HTERT RPE-1 (cell line): Measurements from ENCODE around the gene POLR2M.

Experiments used
- in situ Hi-C: fragments of 300-500 bp; cut with MboI; formaldehyde crosslinking; loops from 4 replicates; pipeline ENCODE4 v1.14.3; 2020; ENCODE audit warnings: low sequenced_read_pairs

The POLR2M gene

GRCh38 chr15:57691082-57691481 lies 15.4 kb upstream of the POLR2M start:
- in situ Hi-C loops: no loop called here

DNA sequence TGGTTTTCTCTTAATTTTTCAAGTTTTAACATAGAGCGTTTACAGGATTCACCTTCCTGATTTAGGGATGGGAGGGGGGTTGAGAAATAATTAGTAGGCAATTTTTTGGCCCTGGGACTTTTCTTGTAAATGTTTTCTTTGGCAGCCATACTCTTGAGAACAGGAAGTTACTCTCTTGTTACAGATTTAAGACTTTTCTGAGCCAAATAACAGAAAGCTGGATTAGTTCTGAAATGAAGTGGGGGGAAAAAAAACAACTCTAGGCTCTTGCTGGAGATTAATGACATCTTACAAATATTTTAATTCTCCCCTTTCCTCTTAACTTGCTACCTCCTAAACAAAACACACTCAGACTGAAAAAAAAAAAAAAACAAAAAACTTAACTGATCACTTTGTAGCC lies 13.8 kb upstream of the POLR2M start:
- in situ Hi-C loops: no loop called here

- in situ Hi-C loops: no loop called here
Measured at GRCh38 chr15:57694279-57694678, 12.2 kb upstream of the POLR2M start.

DNA sequence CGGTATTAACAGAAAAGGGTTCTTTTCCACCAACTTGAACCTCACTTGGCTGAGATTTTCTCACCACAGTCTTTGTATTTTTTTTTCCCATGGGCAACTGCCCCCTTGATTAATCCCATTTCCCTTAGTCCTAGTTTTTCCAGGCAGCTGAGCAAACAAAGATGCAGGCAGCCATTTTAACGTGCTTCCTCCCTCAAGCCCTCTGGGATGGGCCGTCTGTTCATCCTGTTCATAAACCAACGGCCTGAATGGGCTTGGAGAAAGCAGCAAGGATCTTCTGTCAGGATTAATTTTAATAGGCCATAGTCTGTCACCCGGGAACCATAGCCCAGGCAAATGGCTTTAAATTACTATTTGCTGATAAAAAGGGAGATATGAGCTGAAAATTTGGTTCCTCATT lies 10.4 kb upstream of the POLR2M start:
- in situ Hi-C loops: no loop called here

DNA sequence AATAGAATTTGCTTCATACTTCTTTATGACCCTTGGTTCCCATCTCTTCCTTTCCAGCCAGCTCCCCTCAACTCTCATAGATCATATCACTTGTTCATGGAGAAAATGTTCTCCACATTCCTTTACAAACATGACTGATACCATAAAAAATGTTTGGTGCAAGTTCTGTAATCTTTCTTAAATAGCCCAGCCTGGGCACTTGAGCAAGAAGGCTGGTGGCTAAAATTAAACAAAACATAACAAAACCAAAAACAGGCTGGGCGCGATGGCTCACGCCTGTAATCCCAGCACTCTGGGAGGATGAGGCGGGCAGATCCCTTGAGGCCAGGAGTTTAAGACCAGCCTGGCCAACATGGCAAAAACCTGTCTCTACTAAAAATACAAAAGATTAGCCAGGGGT lies 8.9 kb upstream of the POLR2M start:
- in situ Hi-C loops: no loop called here

GRCh38 chr15:57698243-57698642 lies 8.3 kb upstream of the POLR2M start:
- in situ Hi-C loops: no loop called here

DNA sequence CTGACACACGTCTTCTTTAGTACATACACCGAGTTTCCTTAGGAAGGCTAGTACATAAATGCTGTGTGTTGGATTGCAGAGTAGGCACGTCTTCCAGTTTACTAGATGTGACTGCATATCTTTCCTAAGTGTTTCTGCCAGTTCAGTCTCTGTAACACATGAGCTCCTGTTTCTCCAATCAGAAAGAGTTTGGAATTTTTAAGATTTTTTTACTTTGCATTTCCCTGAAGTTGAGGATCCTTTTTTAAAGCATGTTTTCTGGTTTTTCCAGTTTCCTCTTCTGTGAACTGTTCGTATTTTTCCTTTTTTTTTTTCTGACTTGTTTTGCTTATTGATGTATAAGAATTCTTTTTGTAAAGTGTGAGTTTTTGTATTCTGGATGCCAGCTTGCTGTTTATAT lies 7.5 kb upstream of the POLR2M start:
- in situ Hi-C loops: no loop called here

- in situ Hi-C loops: no loop called here
Measured at GRCh38 chr15:57703387-57703786, 3.1 kb upstream of the POLR2M start.

DNA sequence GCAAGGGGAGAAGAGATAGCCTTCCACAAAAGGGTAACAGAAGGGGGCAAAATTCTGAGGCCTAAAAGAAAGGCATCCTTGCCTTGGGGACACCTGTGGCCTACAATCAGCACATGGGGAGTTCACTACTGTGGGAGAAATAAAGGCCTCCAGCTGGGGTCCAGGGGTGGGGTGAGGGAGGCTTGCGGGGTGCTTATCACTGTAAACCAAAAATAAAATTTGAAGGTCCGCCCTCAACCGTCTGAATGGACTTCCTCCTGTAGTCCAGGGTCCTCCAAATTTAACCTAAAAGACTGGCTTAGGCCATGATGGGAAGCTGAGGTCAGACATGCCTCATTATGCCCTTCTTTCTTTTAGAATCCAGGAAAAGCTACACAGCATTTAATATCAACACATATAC lies 2.1 kb upstream of the POLR2M start:
- in situ Hi-C loops: no loop called here

DNA sequence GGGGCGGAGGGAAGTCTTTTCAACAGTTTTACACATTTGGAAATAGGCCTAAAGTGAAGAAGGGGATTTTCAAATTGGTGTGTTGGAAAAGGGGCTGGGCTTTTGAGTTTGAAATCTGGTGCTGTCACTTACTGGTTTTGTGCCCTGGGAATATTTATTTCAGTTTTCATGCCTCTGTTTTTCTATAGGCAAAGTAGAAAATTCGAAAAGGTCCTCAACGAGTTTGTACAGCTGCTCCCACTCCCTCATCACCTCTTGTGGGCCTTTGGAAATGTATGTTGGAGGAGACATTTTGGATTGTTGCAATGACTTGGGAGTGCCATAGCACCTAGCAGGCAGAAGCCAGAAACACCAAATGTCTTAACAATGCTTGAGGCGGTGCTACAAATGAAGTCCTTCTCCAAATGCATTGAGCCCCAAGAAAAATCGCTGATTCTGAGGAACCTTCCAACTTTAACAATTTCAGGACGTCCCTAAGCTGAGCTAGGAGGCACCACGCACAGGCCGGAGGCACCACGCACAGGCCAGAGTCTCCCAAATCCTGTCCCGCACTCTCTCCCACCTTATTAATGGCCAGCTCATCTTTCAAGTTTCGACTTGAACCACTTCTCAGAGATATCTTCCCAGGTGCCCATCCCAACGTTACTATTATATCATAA lies 639 bp upstream of the POLR2M start:
- in situ Hi-C loops: no loop called here

DNA sequence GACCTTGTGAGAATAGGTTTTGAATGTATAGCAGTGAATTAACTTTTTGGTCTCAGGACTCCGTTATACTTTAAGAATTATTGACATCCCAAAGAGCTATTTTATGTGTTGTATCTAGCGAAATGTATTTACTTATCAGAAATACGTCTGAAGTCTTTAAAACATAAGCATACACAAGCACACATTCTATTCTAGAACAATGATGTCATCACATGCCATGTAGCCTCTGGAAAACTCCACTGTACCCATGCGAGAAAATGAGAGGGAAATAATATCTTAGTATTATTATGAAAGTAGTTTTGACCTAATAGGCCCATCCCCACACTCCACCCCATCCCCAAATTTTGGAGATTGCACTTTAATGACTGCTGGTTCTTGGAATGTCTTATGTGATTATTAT lies 1.5 kb downstream of the POLR2M start:
- in situ Hi-C loops: no loop called here

- in situ Hi-C loops: no loop called here
Measured at GRCh38 chr15:57718309-57718708, 11.8 kb downstream of the POLR2M start.

- in situ Hi-C loops: no loop called here
Measured at GRCh38 chr15:57720867-57721266, 14.4 kb downstream of the POLR2M start.

DNA sequence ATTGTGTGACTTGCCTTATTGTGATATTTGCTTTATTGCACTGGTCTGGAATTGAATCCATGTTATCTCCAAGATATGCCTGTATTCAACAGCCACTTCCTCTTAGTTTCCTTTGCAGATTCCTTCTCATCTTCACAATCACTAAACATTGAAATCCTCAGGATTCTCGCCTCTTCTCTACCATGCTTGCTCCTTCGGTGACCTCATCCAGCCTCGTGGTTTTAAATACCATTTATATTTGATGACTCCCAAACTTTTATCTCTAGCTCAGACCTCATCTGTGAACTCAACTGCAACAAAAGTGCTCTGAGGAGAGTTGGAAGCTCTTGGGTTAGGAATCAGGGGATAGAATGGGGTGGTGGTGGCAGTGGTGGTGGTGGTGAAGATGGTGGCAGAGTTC lies 19.9 kb downstream of the POLR2M start:
- in situ Hi-C loops: no loop called here

GRCh38 chr15:57727031-57727430 lies 20.5 kb downstream of the POLR2M start:
- in situ Hi-C loops: no loop called here

- in situ Hi-C loops: no loop called here
Measured at GRCh38 chr15:57728436-57728835, 21.9 kb downstream of the POLR2M start.

GRCh38 chr15:57730876-57731275 lies 24.4 kb downstream of the POLR2M start:
- in situ Hi-C loops: no loop called here

DNA sequence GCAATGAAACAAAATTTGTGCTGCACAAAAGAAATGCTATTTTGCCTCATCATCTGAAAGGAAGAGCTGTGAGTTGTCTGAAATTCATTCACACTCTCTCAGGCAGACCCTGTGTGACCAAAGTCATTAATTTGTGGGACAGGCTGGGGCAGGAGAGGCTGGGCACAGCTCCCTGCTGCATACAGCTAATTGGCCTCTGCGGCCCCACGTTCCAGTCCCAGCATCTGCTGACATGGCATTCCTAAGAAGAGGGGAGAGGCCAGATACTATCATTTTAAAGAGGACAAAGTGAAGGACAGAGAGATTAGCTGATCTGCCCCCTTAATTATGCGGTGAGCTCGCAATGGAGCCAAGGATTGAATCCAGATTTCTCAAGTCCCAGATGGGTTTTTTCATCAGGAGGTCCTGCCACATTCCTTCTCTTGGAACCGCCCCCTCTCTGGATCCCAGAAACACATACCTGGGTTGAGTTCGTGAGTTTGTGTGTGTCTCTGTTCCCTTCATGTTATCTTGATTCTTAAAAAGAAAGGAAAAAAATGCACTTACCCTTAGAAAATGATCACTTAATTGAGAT lies 25.1 kb downstream of the POLR2M start:
- in situ Hi-C loops: no loop called here

DNA sequence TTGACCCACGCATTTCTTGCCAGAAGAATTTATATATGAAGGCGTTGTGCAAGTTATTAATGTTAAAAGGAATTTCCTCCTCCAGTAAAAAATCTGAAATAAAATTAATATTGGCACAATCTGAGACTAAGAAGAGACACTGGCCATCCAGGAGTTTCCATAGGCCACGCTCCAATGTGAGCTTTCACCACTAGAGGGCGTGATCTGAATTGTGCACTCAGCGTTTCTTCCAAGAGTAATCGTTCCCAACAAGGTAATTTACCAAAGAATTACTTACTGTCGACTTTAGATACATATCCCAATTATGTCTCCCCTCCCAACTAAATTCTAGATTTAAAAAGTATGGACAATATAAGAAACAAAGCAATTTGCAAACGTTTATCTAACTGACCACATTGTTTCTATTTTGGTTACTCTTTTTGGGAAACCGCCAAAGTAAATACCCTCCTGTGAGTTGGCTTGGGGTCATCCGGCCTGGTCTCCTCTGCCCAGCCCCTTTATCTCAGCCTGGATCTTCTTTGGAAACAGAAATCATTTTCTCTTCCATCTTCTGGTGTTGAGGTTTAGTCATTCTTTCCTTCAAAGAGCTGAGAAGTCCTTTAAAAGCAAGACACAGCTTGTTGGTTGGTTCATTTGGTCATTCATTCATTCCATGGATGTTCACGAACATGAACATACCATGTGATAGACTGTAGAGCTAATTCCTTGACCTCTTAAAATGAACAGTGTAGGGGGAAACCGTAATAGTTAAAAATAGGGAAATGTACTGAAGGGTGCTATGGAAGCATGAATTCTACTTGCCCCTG lies 26.2 kb downstream of the POLR2M start:
- in situ Hi-C loops: no loop called here

GRCh38 chr15:57734860-57735259 lies 28.3 kb downstream of the POLR2M start:
- in situ Hi-C loops: no loop called here

GRCh38 chr15:57735431-57735830 lies 28.9 kb downstream of the POLR2M start:
- in situ Hi-C loops: no loop called here

GRCh38 chr15:57735891-57736290 lies 29.4 kb downstream of the POLR2M start:
- in situ Hi-C loops: no loop called here
